Colonic mucosa (tissue), 4 donors: ENCODE measurements around the gene ARAP3. TPM values are rescaled to one million over a fixed set of nuclear protein-coding genes. Genes with fewer than 3 reads are reported as not detected.

Source experiments
- DNase-seq: peaks from one replicate; pipeline ENCODE4 v3.0.0-alpha.2; 2020
- H3K27ac ChIP-seq: fragments of 200-600 bp; one replicate; pipeline ENCODE4 v1.8.0; 2021
- H3K27me3 ChIP-seq: fragments of 200-600 bp; one replicate; pipeline ENCODE4 v1.8.0; 2021
- H3K36me3 ChIP-seq: fragments of 200-600 bp; one replicate; pipeline ENCODE4 v1.8.0; 2021
- H3K4me1 ChIP-seq: fragments of 200-600 bp; one replicate; pipeline ENCODE4 v1.8.0; 2021; ENCODE audit warnings: mild to moderate bottlenecking
- H3K4me3 ChIP-seq: fragments of 200-600 bp; one replicate; pipeline ENCODE4 v1.8.0; 2021
- H3K9ac ChIP-seq, 2 donors: one replicate each; pipeline ENCODE4 v1.7.0; 2013; ENCODE audit warnings: control low read depth in 2 of 2, low read depth in 2 of 2, low read length in 2 of 2
- H3K9me3 ChIP-seq: fragments of 200-600 bp; one replicate; pipeline ENCODE4 v1.8.0; 2021
- intact Hi-C: fragments of 100-400 bp; cut with DNase I; formaldehyde crosslinking; loops from one replicate; pipeline ENCODE4 v1.14.1; 2022
- total RNA-seq, 2 donors: library from RNA; stranded (reverse); fragmentation: NEBNext Ultra II Directional in 1 of 2; extraction: Animal tissue kit (Norgen Biotek cat#: 25700) in 1 of 2; gene quantifications; one replicate each; pipeline ENCODE4 v1.2.1, GENCODE V29; 2021
- TF ChIP-seq, protein P1 (sequence below): fragments of 200-600 bp; IDR thresholded peaks from one replicate; pipeline ENCODE4 v1.8.0; 2022; ENCODE audit warnings: antibody characterized with exemption, mild to moderate bottlenecking
- donor health status: healthy.
- donor health status: DM: no; HTN: no; CAD: no.
- donor health status: DM: no; HTN: no; CAD: no.

Gene ARAP3
- total RNA-seq, 2 donors from 2014 or later: 5.1 to 15.4 TPM

DNA sequence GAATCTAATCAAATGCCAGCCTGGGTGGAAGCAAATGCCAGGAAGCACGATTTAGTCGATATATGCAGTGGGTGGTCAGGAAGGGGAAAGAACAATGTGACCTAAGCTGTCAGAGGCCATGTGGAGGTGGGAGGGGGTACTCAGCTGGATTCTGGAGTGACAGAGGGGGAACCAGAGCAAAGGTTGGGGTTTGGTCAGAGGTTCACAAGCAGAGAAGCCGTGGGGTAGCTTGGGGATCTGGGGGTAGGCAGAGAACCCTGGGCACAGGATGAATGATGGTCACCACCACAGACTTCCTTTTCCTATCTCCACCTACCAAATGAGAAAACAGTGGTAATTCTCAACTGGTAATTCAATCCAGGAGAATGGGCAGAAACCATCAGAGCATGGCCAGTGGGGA is 24.1 kb upstream of the ARAP3 start:
- H3K9ac ChIP-seq: no peak overlapping the region
- intact Hi-C loops: no loop called here
- H3K9me3 ChIP-seq: no peaks in the 10 kb centered on the region
- no peak overlapping the region for H3K27ac ChIP-seq
- DNase-seq: no peak
- no peak overlapping the region for H3K4me3 ChIP-seq
- TF ChIP-seq, protein P1, sequence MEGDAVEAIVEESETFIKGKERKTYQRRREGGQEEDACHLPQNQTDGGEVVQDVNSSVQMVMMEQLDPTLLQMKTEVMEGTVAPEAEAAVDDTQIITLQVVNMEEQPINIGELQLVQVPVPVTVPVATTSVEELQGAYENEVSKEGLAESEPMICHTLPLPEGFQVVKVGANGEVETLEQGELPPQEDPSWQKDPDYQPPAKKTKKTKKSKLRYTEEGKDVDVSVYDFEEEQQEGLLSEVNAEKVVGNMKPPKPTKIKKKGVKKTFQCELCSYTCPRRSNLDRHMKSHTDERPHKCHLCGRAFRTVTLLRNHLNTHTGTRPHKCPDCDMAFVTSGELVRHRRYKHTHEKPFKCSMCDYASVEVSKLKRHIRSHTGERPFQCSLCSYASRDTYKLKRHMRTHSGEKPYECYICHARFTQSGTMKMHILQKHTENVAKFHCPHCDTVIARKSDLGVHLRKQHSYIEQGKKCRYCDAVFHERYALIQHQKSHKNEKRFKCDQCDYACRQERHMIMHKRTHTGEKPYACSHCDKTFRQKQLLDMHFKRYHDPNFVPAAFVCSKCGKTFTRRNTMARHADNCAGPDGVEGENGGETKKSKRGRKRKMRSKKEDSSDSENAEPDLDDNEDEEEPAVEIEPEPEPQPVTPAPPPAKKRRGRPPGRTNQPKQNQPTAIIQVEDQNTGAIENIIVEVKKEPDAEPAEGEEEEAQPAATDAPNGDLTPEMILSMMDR: no peak
- H3K36me3 ChIP-seq: no peaks in the 10 kb centered on the region
- H3K4me1 ChIP-seq: peaks cover 7% of the 10 kb centered on the region
- no peaks in the 10 kb centered on the region for H3K27me3 ChIP-seq

- no peak overlapping the region for H3K27ac ChIP-seq
- TF ChIP-seq, protein P1: no peak
- intact Hi-C loops: no loop called here
These were observed 23.4 kb upstream of the ARAP3 start for GRCh38 chr5:141705469-141705868.

GRCh38 chr5:141704782-141705297 is 22.8 kb upstream of the ARAP3 start:
- Histone ChIP-seq H3K27me3 (no peaks in the 10 kb centered on the region), H3K27ac (peak overlapping the region; percentile 17), H3K9me3 (no peaks in the 10 kb centered on the region), H3K36me3 (no peaks in the 10 kb centered on the region), H3K9ac (no peak overlapping the region), H3K4me1 (peaks cover 7% of the 10 kb centered on the region), H3K4me3 (no peak overlapping the region)
- DNase-seq: peak; percentile 75
- TF ChIP-seq, protein P1: no peak
- intact Hi-C loops: no loop called here

More at GRCh38 chr5:141705469-141705868, 23.4 kb upstream of the ARAP3 start:
- DNase-seq: no peak
- Histone ChIP-seq H3K36me3 (no peaks in the 10 kb centered on the region), H3K4me1 (peaks cover 7% of the 10 kb centered on the region), H3K4me3 (no peak overlapping the region), H3K9me3 (no peaks in the 10 kb centered on the region), H3K9ac (no peak overlapping the region), H3K27me3 (no peaks in the 10 kb centered on the region)

GRCh38 chr5:141703133-141703561 is 21.1 kb upstream of the ARAP3 start:
- Histone ChIP-seq H3K9ac (peak overlapping the region in 1 of 2 donors; percentile 75), H3K4me3 (no peak overlapping the region), H3K4me1 (peaks cover 7% of the 10 kb centered on the region), H3K27ac (no peak overlapping the region), H3K9me3 (no peaks in the 10 kb centered on the region), H3K36me3 (no peaks in the 10 kb centered on the region), H3K27me3 (no peaks in the 10 kb centered on the region)
- TF ChIP-seq, protein P1: no peak
- DNase-seq: no peak
- intact Hi-C loops: loop anchor here (2.0 kb wide), 2 partner anchors 112 to 178 kb away; no protein-coding TSS in a partner anchor

- Histone ChIP-seq H3K9ac (no peak overlapping the region), H3K27me3 (no peaks in the 10 kb centered on the region), H3K9me3 (no peaks in the 10 kb centered on the region), H3K4me1 (peaks cover 7% of the 10 kb centered on the region), H3K36me3 (no peaks in the 10 kb centered on the region), H3K4me3 (peak overlapping the region; percentile 51), H3K27ac (no peak overlapping the region)
- DNase-seq: no peak
- intact Hi-C loops: loop anchor here (2.0 kb wide), 2 partner anchors 113 to 179 kb away; no protein-coding TSS in a partner anchor
- TF ChIP-seq, protein P1: no peak
These were observed 19.5 kb upstream of the ARAP3 start for GRCh38 chr5:141701360-141702119.
